GM18507 (cell line): ENCODE measurements around the gene RALGPS1.
"Not testable (repeated sequence)": the region's sequence is repeated elsewhere in the genome, so short reads cannot be mapped to it uniquely, and the experiment has no call there.

Experiments used
- DNase-seq: peaks from one replicate; pipeline ENCODE4 v3.0.0; 2011; ENCODE audit warnings: low read depth; ENCODE audit not compliant: insufficient read length; ENCODE audit errors: extremely low spot score
- FAIRE-seq: peaks from 2 replicates; lab custom pipeline; 2011; peaks lifted over from hg19 to GRCh38; lab: Jason Lieb, UNC

RALGPS1 gene

DNA sequence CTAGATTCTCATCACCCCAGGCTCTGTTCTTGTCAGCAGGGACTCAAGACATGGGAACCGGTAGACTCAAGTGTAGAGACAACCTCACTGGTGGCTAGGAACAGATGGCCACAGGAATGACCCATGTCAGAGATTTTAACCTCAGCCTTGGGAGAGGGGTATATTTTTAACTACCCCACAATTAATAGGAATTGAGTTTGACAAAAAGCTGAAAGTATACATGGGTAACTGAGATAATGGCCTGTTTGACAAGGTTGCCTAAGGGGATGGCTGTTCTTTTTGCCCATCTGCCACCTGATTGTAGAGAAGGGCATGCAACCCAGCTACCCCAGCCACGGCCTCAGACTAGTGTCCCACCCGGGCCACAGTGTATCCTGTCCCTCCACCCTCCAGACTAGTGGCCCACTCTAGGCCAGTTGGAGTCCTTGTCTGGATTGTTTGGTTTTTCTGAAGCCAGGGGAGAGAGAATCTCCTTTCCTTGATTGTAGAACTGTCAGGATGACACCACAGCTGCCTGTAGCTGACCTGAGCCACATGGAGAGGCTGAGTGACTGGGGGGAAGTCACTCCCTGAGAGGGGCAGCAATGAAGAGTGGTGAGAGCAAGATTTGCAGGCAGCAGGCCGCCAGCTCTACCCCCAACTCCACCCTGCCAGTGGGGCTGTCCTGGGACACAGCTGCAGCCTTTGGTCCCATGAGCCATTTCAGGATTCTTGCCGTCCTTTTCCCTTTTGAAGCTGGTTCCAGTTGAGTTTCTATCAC lies 222.5 kb downstream of the RALGPS1 start:
- no peak for FAIRE-seq
- no peak for DNase-seq

- FAIRE-seq: no peak
- no peak for DNase-seq
These were observed 223.2 kb downstream of the RALGPS1 start for GRCh38 chr9:127137640-127138360.

DNA sequence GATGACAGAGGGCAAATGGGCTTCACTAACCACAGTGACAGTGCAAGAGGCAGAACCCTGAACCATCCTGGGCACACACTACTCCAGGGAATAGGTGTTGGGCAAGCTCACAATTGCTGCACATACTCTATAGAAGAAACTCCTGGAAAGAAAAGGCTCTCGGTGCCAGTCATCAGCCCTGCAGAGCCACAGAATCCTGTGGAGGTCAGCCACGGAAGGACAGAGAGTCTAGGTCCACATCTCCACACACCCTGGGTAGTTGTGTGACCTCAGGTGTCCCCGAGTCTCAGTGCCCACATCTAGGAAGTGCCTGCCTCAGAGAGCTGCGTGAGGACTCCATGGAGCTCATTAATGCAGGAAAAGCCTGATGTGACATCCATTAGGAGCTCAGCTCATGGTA lies 223.9 kb downstream of the RALGPS1 start:
- FAIRE-seq: no peak
- DNase-seq: no peak

DNA sequence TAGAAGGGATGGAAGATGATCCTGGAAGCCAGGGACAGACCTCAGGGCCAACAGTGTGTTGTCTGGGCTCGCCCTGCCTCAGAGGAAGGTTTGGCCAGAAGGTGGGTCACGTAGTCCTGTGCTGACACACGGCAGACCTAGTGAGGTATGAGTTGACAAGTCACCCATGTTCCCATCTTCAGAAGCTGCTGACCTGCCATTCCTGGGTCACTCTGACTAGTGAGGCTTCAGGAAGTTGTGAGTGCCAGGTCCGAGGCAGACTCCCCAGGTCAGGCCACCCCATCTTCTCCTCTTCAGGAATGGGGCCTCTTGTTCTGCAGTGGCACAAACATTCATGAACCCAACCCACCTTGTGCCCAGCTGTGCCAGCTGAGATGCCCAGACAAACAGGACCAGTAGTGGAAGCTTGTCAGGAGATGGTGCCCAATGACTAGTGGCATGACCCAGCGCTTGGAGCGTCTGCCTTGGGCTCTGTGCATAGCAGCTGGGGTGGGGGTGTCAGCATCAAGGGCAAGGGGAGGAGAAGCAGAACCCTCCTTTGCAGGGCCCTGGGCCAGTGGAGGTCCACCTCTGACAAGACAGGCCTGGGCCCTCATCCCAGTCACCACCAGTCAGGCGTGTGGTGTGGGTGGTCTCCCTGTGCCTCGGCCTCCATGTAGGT lies 224.6 kb downstream of the RALGPS1 start:
- no peak for FAIRE-seq
- DNase-seq: no peak

DNA sequence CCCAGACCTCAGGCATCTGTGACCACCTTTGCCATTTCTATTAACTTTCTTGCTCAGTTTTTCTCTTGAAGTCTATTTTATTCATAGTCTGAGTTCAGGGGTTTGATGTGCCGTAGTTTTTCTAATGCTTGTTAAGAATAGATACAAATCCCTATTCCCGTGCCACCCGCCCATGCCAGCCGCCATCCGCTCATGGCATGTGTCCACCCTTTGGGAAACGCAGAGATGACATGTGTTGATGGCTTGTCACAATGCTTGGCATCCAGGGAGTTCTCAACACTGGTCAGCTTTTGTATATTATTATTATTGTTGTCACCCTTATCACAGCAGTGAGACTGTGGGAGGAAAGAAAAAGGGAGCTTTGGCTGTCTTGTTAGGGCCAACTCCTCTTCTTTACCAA lies 225.2 kb downstream of the RALGPS1 start:
- no peak for FAIRE-seq

DNA sequence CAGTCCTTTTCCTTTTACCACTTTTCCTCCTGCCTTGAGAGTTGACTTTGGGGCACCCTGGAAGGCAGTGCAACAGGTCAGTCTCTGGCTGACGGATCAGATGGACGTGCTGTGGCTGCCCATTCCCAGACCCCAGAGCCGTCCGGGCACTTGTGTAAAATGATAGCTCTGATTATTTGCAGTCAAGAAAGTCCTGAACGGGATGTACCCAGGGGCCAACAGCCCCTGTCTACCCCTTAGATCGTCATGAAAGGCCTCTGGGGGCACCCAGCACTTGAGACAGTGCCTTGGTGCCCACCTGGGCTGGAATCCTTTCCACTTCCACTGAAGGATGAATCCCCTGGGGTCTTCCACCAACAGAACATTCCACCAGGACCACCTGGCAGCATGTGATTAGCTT lies 225.6 kb downstream of the RALGPS1 start:
- FAIRE-seq: no peak
- no peak for DNase-seq

More for the DNA sequence above, 225.2 kb downstream of the RALGPS1 start:
- no peak for DNase-seq

DNA sequence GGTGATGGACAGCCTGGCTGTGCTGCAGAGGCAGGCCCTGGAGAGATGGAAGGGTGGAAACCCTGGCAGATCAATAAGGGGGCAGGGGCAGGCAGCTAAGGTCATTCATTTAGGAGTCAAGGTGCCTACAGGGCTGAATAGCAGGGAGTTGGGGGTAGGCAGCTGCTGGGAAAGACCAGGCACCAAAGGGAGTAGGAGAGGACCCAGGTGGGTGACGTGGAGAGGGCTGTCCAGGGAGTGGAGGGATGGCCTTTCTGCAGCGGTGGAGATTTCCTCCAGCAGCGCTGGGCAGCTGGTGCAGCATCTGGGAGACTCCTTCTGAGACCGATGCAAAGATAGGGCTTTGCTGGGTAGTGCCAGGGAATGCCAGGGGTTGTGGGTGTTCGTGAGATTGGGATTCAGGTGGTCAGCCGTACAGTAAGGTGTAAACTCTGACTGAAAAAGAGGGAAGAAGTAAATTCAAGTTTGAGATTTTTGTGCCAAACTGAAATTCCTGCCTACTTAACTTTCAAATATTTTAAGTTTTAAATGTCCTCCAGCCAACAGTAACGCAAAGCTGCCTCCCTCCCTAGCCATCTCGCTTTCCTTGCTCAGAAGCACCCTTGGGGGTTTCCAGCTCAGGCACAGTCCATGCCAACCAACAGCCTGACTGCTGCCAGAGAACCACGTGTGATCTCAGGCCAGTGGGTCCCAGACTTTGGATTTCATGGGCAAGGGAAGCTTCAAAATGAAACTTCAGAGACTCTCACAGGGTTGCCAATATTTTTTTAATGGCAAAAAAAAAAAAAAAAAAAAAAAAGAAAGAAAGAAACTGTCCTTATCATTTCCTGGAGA lies 226.5 kb downstream of the RALGPS1 start:
- FAIRE-seq (no peak), DNase-seq (no peak)

DNA sequence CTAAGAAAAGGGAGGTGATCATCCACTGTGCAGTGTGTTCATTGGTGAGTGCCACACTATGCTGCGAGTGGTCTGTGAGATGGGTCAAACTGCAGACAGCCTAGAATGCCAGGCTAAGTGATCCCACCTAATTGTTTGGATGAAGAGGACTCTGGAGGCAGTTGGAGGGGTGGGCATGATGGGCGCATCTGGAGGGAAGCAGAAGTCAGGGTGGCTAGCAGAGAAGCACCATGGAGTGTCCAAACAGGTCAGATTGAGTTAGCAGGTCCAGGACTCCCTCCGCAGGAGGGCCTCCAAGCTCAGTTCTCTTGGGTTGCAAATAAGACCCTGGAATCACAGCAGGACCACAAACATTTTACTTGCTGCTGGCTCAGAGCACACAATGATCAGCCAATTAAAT lies 227.7 kb downstream of the RALGPS1 start:
- no peak for FAIRE-seq
- no peak for DNase-seq

DNA sequence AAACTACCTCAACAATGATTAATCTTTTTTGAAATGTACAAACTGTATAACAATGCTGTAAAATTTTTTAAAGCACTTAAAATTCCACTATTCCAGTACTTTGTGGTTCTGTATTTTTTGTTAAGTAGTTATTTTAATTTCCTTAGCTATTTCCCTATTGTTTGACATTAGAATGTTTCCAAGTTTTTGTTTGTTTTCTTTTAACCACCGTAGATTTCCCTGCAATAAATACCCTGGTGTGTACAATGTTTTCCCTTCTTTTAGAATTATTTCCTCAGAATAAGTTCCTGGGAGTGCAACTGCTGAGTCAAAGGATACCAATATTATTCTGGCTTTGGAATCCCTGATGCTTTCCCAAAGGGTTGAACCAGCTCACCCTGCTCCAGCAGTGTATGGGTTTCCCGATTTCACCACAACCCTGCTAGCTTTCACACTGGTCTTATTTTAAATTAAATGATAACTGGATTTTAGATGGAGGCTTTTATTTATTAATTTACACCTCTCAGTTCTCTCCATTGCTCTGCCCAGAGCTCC lies 228.4 kb downstream of the RALGPS1 start:
- FAIRE-seq (no peak), DNase-seq (no peak)

- FAIRE-seq (no peak), DNase-seq (no peak)
These were observed 229.4 kb downstream of the RALGPS1 start for GRCh38 chr9:127143920-127144465.

DNA sequence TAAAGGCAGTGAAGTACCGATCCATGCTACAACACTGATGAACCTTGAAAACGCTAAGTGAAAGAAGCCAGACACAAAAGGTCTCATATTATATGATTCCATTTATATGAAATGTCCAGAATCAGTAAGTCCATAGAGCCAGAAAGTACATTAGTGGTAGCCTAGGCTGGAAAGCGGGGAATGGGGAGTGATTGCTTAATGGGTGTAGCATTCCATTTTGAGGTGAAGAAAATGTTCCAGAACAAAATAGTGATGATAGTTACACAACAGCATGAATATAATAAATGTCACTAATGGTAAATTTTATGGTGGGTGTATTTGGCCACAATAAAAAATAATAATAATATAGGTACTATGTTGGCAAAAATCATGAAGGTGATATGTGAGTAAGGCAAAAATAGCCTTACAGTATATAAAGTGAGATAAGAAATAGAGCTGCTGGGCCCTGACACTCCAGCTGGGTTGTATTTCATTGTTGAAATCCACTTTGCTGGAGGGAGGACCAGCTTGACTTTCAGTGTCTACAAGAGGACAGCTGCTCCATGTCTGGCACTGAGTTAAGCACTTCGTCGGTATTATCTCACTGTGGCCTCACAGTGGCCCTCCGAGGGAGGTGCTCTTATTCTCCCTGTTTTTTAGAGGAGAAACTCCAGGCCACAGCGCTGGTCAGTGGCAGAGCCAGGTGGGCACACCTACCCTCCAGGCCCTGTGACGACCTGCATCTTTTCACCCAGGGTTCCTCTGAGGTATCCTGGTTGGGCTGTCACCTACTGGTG lies 230.3 kb downstream of the RALGPS1 start:
- no peak for FAIRE-seq

DNA sequence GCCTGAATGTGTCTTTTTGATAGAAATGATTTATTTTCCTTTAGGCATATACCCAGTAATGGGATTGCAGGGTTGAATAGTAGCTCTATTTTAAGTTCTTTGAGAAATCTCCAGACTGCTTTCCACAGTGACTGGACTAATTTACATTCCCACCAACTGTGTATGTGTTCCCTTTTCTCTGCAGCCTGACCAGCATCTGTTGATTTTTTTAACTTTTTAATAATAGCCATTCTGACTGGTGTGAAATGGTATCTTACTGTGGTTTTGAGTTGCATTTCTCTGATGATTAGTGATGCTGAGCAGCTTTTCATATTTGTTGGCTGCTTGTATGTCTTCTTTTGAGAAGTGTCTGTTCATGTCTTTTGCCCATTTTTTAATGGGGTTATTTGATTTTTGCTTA lies 232.3 kb downstream of the RALGPS1 start:
- not testable (repeated sequence) for FAIRE-seq, DNase-seq

More for the DNA sequence above, 230.3 kb downstream of the RALGPS1 start:
- DNase-seq: no peak

- FAIRE-seq (no peak), DNase-seq (no peak)
These were observed 232.7 kb downstream of the RALGPS1 start for GRCh38 chr9:127147251-127147650.

DNA sequence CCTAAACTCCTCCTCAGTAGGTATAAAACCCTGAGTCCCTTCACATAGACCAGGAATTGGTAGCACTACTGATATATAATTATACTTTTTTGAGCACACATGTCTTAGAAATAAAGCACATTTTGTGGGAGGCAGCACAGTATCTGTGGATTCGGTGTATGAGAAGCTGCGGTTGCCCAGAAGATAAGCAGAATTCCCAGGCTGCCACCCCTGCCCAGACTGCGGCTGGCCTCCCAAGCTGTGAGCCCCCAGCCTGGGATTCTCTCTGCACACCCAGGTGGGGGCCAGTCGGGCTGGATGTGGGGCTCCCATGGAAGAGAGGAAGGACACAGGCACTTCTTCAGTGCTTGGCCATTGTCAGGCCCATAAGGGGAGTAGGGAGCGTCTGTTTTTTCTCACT lies 233.4 kb downstream of the RALGPS1 start:
- FAIRE-seq (no peak), DNase-seq (no peak)

GRCh38 chr9:127149010-127149409 lies 234.4 kb downstream of the RALGPS1 start:
- DNase-seq (no peak), FAIRE-seq (no peak)

GRCh38 chr9:127149463-127150390 lies 235.1 kb downstream of the RALGPS1 start:
- DNase-seq (no peak), FAIRE-seq (no peak)

DNA sequence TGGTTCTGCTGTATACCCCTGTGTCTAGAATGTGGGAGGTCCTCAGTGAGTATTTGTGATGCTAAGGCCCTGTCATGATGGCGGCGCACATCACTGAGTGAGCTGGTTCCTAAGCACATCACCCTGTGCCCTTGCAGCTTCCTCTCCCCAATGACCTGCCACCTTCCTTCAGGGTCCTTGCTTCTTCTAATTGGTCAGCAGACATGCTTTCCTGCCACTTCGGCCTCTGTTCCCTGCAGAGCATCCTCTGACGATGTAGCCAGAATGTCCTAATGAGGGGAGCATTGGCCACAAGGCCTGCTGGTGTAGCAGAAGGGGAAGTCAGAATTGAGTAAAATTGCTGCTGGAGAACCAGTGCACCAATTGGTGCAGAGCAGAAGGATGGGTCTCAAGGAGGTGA lies 238.9 kb downstream of the RALGPS1 start:
- no peak for DNase-seq
- no peak for FAIRE-seq
